ENCODE measurements around the gene ANKRD2.

Gene ANKRD2

GRCh38 chr10:97608991-97609561, 36.5 kb downstream of the ANKRD2 start:
- CTCF ChIA-PET: interaction anchor here (0.8 to 12.5 kb wide), 7 partner anchors 8 to 203 kb away, joined by 3 to 199 read pairs (median 5); partner anchors contain the start of gene ANKRD2
- H3K4me3 ChIP-seq (ENCODE audit: low read depth, low read length): no peak overlapping the region
- DNase-seq (ENCODE audit: low read depth, low spot score): no peak
- no peak for TF ChIP-seq CTCF (IDR thresholded peaks at IDR 0.05; ENCODE audit: insufficient read depth, low read length, missing control alignments)
- POLR2A ChIA-PET: no interaction called here

- CTCF ChIA-PET: interaction anchor here (0.8 to 12.5 kb wide), 11 partner anchors 11 to 208 kb away, joined by 3 to 199 read pairs (median 7); partner anchors contain the start of gene ANKRD2
- POLR2A ChIA-PET: no interaction called here
- no peak overlapping the region for H3K4me3 ChIP-seq (ENCODE audit: low read depth, low read length)
- no peak for TF ChIP-seq CTCF (IDR thresholded peaks at IDR 0.05; ENCODE audit: insufficient read depth, low read length, missing control alignments)
- no peak for DNase-seq (ENCODE audit: low read depth, low spot score)
Observed at GRCh38 chr10:97611473-97611872, 38.9 kb downstream of the ANKRD2 start.

- H3K4me3 ChIP-seq (ENCODE audit: low read depth, low read length): no peak overlapping the region
- CTCF ChIA-PET: interaction anchor here (0.6 to 12.5 kb wide), 28 partner anchors 10 to 331 kb away, joined by 3 to 199 read pairs (median 3); partner anchors contain the start of gene ANKRD2
- peak; percentile 20 for TF ChIP-seq CTCF (IDR thresholded peaks at IDR 0.05; ENCODE audit: insufficient read depth, low read length, missing control alignments)
- POLR2A ChIA-PET: no interaction called here
- no peak for DNase-seq (ENCODE audit: low read depth, low spot score)
Observed at GRCh38 chr10:97612386-97612785, 39.8 kb downstream of the ANKRD2 start.

GRCh38 chr10:97618285-97618684, 45.7 kb downstream of the ANKRD2 start:
- no peak for DNase-seq (ENCODE audit: low read depth, low spot score)
- no peak for TF ChIP-seq CTCF (IDR thresholded peaks at IDR 0.05; ENCODE audit: insufficient read depth, low read length, missing control alignments)
- no peak overlapping the region for H3K4me3 ChIP-seq (ENCODE audit: low read depth, low read length)
- CTCF ChIA-PET: interaction anchor here (0.8 to 12.5 kb wide), 4 partner anchors 9 to 66 kb away, joined by 3 to 199 read pairs (median 4); partner anchors contain the start of gene ANKRD2
- POLR2A ChIA-PET: no interaction called here

GRCh38 chr10:97618733-97619132, 46.2 kb downstream of the ANKRD2 start:
- no peak overlapping the region for H3K4me3 ChIP-seq (ENCODE audit: low read depth, low read length)
- ChIA-PET CTCF (interaction anchor here (0.8 to 12.5 kb wide), 4 partner anchors 10 to 66 kb away, joined by 3 to 199 read pairs (median 4); partner anchors contain the start of gene ANKRD2), POLR2A (no interaction called here)
- DNase-seq (ENCODE audit: low read depth, low spot score): no peak
- TF ChIP-seq CTCF (IDR thresholded peaks at IDR 0.05; ENCODE audit: insufficient read depth, low read length, missing control alignments): no peak

GRCh38 chr10:97623277-97623676, 50.7 kb downstream of the ANKRD2 start:
- DNase-seq (ENCODE audit: low read depth, low spot score): no peak
- CTCF ChIA-PET: interaction anchor here (1.2 kb wide), 1 partner anchor 27 kb away, joined by 4 read pairs; no protein-coding TSS in a partner anchor
- no peak for TF ChIP-seq CTCF (IDR thresholded peaks at IDR 0.05; ENCODE audit: insufficient read depth, low read length, missing control alignments)
- no peak overlapping the region for H3K4me3 ChIP-seq (ENCODE audit: low read depth, low read length)
- POLR2A ChIA-PET: no interaction called here

Data from AG04449 (cell line).